ENCODE data around the gene ING5.

Gene ING5

DNA sequence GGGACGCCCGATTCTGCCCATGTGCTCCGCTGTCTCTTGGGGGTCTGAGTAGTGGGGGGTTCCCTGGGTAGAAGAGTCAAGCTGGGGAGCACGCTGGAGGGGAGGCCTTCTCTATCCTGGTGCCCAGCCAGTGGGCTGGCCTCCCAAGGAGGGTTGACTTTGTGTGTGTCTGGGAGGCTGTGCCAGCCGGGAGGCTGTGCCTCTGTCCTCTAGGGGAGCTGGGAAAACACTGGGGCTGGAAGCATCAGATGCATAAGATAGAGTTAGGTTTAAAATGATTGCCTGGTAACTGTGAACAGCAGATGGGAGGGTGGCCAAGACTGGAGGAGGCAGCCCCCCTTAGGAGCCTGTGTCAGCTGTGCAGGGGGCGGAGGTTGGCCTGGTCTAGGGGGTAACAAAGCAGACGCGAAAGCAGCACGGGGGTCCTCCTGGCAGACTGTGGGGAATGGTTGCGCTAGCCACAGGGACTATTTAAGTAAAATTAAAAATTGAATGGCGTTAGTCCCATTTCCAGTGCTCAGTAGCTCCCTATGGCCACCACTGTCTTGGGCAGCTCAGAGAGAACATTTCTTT is 1.3 kb downstream of the ING5 start:
- TF ChIP-seq, protein P1, sequence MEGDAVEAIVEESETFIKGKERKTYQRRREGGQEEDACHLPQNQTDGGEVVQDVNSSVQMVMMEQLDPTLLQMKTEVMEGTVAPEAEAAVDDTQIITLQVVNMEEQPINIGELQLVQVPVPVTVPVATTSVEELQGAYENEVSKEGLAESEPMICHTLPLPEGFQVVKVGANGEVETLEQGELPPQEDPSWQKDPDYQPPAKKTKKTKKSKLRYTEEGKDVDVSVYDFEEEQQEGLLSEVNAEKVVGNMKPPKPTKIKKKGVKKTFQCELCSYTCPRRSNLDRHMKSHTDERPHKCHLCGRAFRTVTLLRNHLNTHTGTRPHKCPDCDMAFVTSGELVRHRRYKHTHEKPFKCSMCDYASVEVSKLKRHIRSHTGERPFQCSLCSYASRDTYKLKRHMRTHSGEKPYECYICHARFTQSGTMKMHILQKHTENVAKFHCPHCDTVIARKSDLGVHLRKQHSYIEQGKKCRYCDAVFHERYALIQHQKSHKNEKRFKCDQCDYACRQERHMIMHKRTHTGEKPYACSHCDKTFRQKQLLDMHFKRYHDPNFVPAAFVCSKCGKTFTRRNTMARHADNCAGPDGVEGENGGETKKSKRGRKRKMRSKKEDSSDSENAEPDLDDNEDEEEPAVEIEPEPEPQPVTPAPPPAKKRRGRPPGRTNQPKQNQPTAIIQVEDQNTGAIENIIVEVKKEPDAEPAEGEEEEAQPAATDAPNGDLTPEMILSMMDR (conservative IDR thresholded peaks at IDR 0.05; ENCODE audit: low read depth, low read length), result 0 out of 2 replicates have a peak, but pooled peaks have one; percentile 9
- Histone ChIP-seq H4K20me1 (ENCODE audit: insufficient read depth) (no peaks in the 10 kb centered on the region), H3K79me2 (ENCODE audit: insufficient read depth, low read depth) (peaks cover 8% of the 10 kb centered on the region), H3K4me2 (peak overlapping the region; percentile 95), H3K4me1 (ENCODE audit: low read depth, poor library complexity, severe bottlenecking) (peaks cover 12% of the 10 kb centered on the region), H3K4me3 (IDR thresholded peaks at IDR 0.05; ENCODE audit: insufficient read depth, low read depth, low read length) (no peak overlapping the region), H3K27ac (peak overlapping the region; percentile 20; the same call in 1 of the 2 replicates), H3K36me3 (ENCODE audit: insufficient read depth) (peaks cover 3% of the 10 kb centered on the region; the same call in 1 of the 2 replicates), H2AFZ (ENCODE audit: low read depth) (0 out of 2 replicates have a peak overlapping the region, but pooled peaks have one; percentile 38), H3K27me3 (ENCODE audit: insufficient read depth, low read depth) (no peaks in the 10 kb centered on the region), H3K9ac (peak overlapping the region; percentile 58; the same call in 1 of the 2 replicates)

DNA sequence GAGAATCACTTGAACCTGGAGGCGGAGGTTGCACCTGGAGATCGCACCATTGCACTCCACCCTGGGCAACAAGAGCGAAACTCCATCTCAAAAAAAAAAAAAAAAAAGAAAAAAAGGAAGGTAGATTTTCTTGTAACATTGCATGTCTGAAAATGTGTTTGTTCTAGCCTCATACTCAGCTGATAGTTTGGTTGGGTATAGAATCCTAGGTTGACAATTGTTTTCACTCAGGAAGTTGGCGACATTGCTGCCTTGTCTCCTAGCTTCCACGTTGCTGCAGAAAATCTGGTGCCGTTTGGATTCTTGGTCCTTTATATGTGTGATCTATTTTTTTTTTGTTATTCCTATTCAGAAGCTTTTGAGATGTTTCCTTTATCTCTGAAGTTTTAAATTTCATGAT is 4.7 kb downstream of the ING5 start:
- peaks cover 6% of the 10 kb centered on the region for H3K4me1 ChIP-seq (ENCODE audit: low read depth, poor library complexity, severe bottlenecking)
- H4K20me1 ChIP-seq (ENCODE audit: insufficient read depth), result no peaks in the 10 kb centered on the region
- no peak overlapping the region for H3K9ac ChIP-seq
- H3K27ac ChIP-seq, result no peak overlapping the region
- TF ChIP-seq, protein P1 (conservative IDR thresholded peaks at IDR 0.05; ENCODE audit: low read depth, low read length), result no peak
- no peak overlapping the region for H3K4me3 ChIP-seq (IDR thresholded peaks at IDR 0.05; ENCODE audit: insufficient read depth, low read depth, low read length)
- no peak overlapping the region for H3K4me2 ChIP-seq
- peaks cover 4% of the 10 kb centered on the region; the same call in 1 of the 2 replicates for H3K36me3 ChIP-seq (ENCODE audit: insufficient read depth)
- no peaks in the 10 kb centered on the region for H3K27me3 ChIP-seq (ENCODE audit: insufficient read depth, low read depth)
- no peak overlapping the region for H2AFZ ChIP-seq (ENCODE audit: low read depth)
- H3K79me2 ChIP-seq (ENCODE audit: insufficient read depth, low read depth), result peaks cover 8% of the 10 kb centered on the region

DNA sequence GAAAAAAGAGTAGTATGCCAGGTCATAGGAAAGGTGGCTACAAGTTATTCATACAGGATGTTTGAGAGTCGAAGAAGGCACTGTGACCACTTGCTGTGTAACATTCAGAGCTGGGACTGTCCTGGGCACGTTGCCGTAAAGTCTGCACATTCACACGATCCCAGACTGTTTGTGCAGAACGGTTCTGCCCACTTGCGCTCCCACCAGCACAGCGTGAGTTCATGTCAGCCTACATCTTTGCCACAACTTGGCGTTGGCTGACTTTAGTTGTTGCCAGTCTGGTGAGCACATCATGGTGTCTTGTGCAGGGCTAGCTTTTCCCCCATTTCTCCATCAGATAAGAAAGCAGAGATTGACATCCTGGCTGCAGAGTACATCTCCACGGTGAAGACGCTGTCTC is 7.0 kb downstream of the ING5 start:
- H3K4me1 ChIP-seq (ENCODE audit: low read depth, poor library complexity, severe bottlenecking), result no peaks in the 10 kb centered on the region
- TF ChIP-seq, protein P1 (conservative IDR thresholded peaks at IDR 0.05; ENCODE audit: low read depth, low read length), result no peak
- H3K79me2 ChIP-seq (ENCODE audit: insufficient read depth, low read depth), result no peaks in the 10 kb centered on the region; the same call in 1 of the 2 replicates
- H3K36me3 ChIP-seq (ENCODE audit: insufficient read depth), result peaks cover 7% of the 10 kb centered on the region; the same call in 1 of the 2 replicates
- no peak overlapping the region for H3K9ac ChIP-seq
- H4K20me1 ChIP-seq (ENCODE audit: insufficient read depth), result no peaks in the 10 kb centered on the region
- H2AFZ ChIP-seq (ENCODE audit: low read depth), result no peak overlapping the region
- H3K4me3 ChIP-seq (IDR thresholded peaks at IDR 0.05; ENCODE audit: insufficient read depth, low read depth, low read length), result no peak overlapping the region
- H3K27me3 ChIP-seq (ENCODE audit: insufficient read depth, low read depth), result no peaks in the 10 kb centered on the region
- H3K4me2 ChIP-seq, result no peak overlapping the region
- no peak overlapping the region for H3K27ac ChIP-seq

DNA sequence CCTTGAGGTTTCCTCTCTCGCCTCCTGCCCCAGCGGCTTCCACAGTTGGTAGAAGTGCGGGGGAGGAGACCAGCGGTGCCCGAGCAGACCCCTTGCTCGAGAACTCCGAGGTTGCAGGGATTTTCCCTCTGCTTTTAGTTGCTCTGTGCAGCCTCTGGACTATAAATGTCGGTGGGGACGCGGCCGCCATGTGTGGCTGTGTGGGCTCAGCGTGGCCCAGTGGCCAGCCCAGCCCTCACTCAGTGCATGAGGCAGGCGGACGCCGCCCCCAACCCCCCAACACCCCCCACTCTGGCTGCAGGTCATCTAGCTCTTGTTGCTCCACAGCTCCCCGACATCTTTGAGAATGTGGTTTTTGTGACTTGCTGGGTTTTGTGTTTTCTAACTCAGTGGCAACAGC is 17.3 kb downstream of the ING5 start:
- Histone ChIP-seq H3K9ac (no peak overlapping the region), H3K36me3 (ENCODE audit: insufficient read depth) (no peaks in the 10 kb centered on the region; the same call in 1 of the 2 replicates), H3K4me3 (IDR thresholded peaks at IDR 0.05; ENCODE audit: insufficient read depth, low read depth, low read length) (no peak overlapping the region), H2AFZ (ENCODE audit: low read depth) (no peak overlapping the region), H3K27me3 (ENCODE audit: insufficient read depth, low read depth) (no peaks in the 10 kb centered on the region), H3K79me2 (ENCODE audit: insufficient read depth, low read depth) (no peaks in the 10 kb centered on the region), H3K4me2 (no peak overlapping the region), H4K20me1 (ENCODE audit: insufficient read depth) (no peaks in the 10 kb centered on the region), H3K4me1 (ENCODE audit: low read depth, poor library complexity, severe bottlenecking) (no peaks in the 10 kb centered on the region), H3K27ac (no peak overlapping the region)
- TF ChIP-seq, protein P1 (conservative IDR thresholded peaks at IDR 0.05; ENCODE audit: low read depth, low read length), result no peak
